Lower leg skin (tissue), 3 donors: ENCODE measurements around the gene RSPO4.

ENCODE experiments used
- CTCF ChIP-seq, 3 donors: fragments of 450-650 bp; IDR thresholded peaks; one replicate each; pipeline ENCODE4 v1.5.1; 2016; ENCODE audit warnings: antibody characterized with exemption in 3 of 3, mild to moderate bottlenecking in 3 of 3, moderate library complexity in 2 of 3
- POLR2A ChIP-seq, 2 donors: fragments of 450-650 bp; IDR thresholded peaks; one replicate each; pipeline ENCODE4 v1.6.1; 2016 to 2017; ENCODE audit warnings: antibody characterized with exemption in 2 of 2, mild to moderate bottlenecking in 1 of 2, moderate library complexity in 1 of 2

- TF ChIP-seq CTCF (IDR thresholded peaks at IDR 0.05), result no peak
- TF ChIP-seq POLR2A (IDR thresholded peaks at IDR 0.05), result no peak
These were observed 32.3 kb upstream of the RSPO4 start for GRCh38 chr20:1034415-1034789.
